AG04450 (cell line): Measurements from ENCODE around the gene SLK. TPM values are rescaled to one million over a fixed set of nuclear protein-coding genes. Genes with fewer than 3 reads are reported as not detected.
A peak's percentile ranks its signal among the peaks of the same experiment; 100 is the strongest.

ENCODE experiments used
- CTCF ChIA-PET: fragments of 300-600, 350-600 bp; formaldehyde crosslinking; extraction: SDS; loops from one replicate; lab custom pipeline; 2022; ENCODE audit warnings: antibody characterized with exemption, inconsistent platforms; lab: Charles Lee
- POLR2A ChIA-PET: fragments of 350-600 bp; formaldehyde crosslinking; extraction: SDS; loops from one replicate; lab custom pipeline; 2021; ENCODE audit warnings: antibody characterized with exemption, inconsistent platforms; lab: Yijun Ruan, JAX
- DNase-seq: peaks from one replicate; pipeline ENCODE4 v3.0.0-alpha.2; 2011; ENCODE audit warnings: low read depth, low spot score
- H3K27ac ChIP-seq: one replicate; pipeline ENCODE4 v1.5.1; 2012; ENCODE audit warnings: low read depth, low read length, control low read depth
- H3K27me3 ChIP-seq: one replicate; pipeline ENCODE4 v1.6.0; 2012; ENCODE audit warnings: low read length; ENCODE audit not compliant: control insufficient read depth, insufficient read depth
- H3K4me3 ChIP-seq: 2 replicates; pipeline ENCODE4 v1.5.1; 2011; ENCODE audit warnings: mild to moderate bottlenecking, low read depth, low read length, control low read depth
- H3K9me3 ChIP-seq: 2 replicates; pipeline ENCODE4 v1.5.1; 2012; ENCODE audit warnings: low read length; ENCODE audit not compliant: control insufficient read depth, insufficient read depth
- polyA plus RNA-seq: library from polyadenylated mRNA; depleted of rRNA; stranded (reverse); fragments of >200 nt; gene quantifications from 2 replicates; pipeline ENCODE4 v1.2.3, GENCODE V29; 2011
- TF ChIP-seq, protein P1 (sequence below): IDR thresholded peaks from 2 replicates; pipeline ENCODE4 v1.5.1; 2011; ENCODE audit warnings: low read depth, low read length, control low read depth, inconsistent platforms

Gene SLK
- polyA plus RNA-seq, 1 experiment, result 16.5 TPM

DNA sequence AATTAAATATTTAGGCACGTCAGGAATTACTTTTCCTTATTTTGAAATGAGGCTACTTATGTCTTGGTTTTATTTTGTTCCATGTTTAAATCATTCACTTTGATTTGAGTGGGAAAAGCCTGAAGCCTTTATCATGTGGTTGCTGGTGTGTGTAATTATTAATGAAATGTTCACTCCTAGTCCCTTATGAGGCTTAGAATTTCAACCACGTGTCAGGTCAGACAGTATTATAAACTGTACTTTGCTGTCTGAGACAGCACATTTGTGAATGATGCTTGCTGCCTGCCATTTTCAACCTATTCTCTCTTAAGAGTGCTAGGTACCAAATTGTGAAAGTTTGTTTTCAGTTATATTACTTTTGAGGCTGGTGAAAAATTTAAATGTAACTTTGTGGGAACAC is 59.8 kb downstream of the SLK start:
- Histone ChIP-seq H3K27ac (no peak overlapping the region), H3K9me3 (no peaks in the 10 kb centered on the region), H3K27me3 (no peaks in the 10 kb centered on the region), H3K4me3 (no peak overlapping the region)
- POLR2A ChIA-PET, result no interaction called here
- TF ChIP-seq, protein P1, sequence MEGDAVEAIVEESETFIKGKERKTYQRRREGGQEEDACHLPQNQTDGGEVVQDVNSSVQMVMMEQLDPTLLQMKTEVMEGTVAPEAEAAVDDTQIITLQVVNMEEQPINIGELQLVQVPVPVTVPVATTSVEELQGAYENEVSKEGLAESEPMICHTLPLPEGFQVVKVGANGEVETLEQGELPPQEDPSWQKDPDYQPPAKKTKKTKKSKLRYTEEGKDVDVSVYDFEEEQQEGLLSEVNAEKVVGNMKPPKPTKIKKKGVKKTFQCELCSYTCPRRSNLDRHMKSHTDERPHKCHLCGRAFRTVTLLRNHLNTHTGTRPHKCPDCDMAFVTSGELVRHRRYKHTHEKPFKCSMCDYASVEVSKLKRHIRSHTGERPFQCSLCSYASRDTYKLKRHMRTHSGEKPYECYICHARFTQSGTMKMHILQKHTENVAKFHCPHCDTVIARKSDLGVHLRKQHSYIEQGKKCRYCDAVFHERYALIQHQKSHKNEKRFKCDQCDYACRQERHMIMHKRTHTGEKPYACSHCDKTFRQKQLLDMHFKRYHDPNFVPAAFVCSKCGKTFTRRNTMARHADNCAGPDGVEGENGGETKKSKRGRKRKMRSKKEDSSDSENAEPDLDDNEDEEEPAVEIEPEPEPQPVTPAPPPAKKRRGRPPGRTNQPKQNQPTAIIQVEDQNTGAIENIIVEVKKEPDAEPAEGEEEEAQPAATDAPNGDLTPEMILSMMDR, result no peak
- no peak for DNase-seq
- CTCF ChIA-PET, result no interaction called here

DNA sequence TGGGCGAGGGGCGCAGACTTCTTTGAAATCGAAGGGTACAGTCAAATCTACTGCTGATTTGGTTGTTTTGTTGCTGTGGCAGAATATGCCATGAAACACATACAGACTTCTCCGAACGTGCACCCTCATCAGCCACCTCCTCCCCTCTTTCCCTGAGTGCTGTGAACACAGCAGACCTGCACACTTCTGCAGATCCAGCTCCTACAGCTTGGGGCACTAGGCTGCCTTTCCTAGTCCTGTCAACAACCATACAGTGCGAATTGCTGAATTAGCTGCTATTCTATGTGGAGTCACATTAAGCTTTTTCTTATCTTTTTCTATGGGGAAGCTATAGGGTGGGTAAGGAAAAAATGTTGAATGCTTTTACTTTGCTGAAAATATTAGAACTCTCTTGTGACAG is 61.2 kb downstream of the SLK start:
- Histone ChIP-seq H3K9me3 (no peaks in the 10 kb centered on the region), H3K27ac (no peak overlapping the region), H3K27me3 (no peaks in the 10 kb centered on the region), H3K4me3 (no peak overlapping the region)
- ChIA-PET POLR2A (no interaction called here), CTCF (interaction anchor here (0.8 to 1.3 kb wide), 5 partner anchors 10 to 140 kb away, joined by 3 to 6 read pairs (median 3); no protein-coding TSS in a partner anchor)
- TF ChIP-seq, protein P1, result peak; percentile 50
- DNase-seq, result no peak

DNA sequence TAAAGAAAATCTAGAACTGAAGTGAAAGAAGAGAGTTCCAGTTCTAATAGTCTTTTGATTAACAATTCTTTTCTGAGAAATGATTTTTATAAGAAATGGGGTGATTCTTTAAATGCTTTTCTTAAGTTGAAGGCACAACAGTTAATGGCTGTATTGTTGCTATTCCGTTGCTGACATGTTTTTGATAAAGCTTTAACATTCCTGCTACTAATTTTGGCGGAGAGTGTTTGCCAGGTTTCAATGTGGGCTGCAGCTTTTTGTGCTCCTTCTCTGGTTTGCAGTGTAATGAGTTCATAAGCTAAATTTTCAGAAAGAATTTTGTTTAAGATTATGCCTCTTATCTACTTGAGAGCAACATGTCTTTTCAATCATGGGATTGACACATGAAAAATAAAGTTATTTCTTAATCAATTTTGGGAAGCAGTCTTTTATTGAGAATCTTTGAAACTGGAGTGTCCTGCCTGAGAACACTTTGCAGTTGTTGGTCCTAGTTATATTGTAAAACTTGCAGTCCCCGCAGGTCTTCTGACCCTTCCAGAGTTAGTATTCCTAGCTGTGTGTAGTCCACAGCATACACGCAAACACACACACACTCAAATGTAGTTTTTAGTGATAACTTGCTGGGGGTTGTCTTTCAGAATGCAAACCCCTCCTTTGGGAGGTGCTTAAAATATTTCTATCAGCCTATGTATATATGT is 62.0 kb downstream of the SLK start:
- Histone ChIP-seq H3K9me3 (no peaks in the 10 kb centered on the region), H3K27me3 (no peaks in the 10 kb centered on the region), H3K27ac (no peak overlapping the region), H3K4me3 (no peak overlapping the region)
- TF ChIP-seq, protein P1, result no peak
- ChIA-PET CTCF (interaction anchor here (0.8 to 1.3 kb wide), 7 partner anchors 11 to 144 kb away, joined by 3 to 6 read pairs (median 3); no protein-coding TSS in a partner anchor), POLR2A (no interaction called here)
- DNase-seq, result no peak

DNA sequence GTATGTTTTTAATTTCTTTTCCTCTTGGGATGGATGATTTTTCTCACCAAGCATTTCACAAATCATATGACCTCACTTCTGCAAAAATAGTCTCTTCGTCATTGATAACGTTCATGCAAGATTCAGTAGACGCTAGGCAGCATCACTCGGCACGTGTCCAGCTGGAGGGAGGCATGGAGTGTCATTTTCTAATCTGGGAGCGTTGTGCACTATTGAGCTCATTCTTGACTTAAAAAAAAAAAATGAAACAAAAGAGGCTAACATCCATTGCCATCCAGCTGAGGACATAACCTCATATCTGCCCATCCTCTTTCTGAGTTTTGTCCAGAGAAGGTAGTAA is 62.6 kb downstream of the SLK start:
- no peaks in the 10 kb centered on the region for H3K27me3 ChIP-seq
- CTCF ChIA-PET, result interaction anchor here (0.8 to 1.3 kb wide), 3 partner anchors 12 to 145 kb away, joined by 3 to 5 read pairs (median 4); no protein-coding TSS in a partner anchor
- TF ChIP-seq, protein P1, result no peak
- no peak for DNase-seq
- H3K4me3 ChIP-seq, result no peak overlapping the region
- H3K9me3 ChIP-seq, result no peaks in the 10 kb centered on the region
- POLR2A ChIA-PET, result no interaction called here
- no peak overlapping the region for H3K27ac ChIP-seq

DNA sequence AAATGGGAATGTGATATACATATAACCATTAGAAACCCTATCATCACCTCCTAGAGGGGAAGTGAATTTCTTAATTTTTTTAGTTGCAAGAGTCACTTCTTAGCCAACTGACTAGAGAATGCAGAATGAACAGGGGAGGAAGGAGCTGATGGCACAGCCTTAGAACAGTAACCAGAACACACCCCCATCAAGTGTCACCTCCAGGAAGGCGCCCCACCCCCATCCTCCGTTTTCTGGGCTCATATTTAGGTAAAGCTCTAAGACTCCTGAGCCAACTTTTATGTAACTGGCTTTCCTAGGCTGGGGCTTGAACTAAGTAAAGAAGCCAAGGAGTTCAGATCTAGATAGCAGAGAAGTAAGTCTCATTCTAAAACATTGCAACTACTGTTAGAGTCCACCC is 64.7 kb downstream of the SLK start:
- H3K27ac ChIP-seq, result no peak overlapping the region
- ChIA-PET CTCF (interaction anchor here (1.0 to 1.2 kb wide), 3 partner anchors 13 to 260 kb away, joined by 3 to 5 read pairs (median 3); no protein-coding TSS in a partner anchor), POLR2A (no interaction called here)
- DNase-seq, result no peak
- H3K4me3 ChIP-seq, result no peak overlapping the region
- no peaks in the 10 kb centered on the region; the same call in 1 of the 2 replicates for H3K9me3 ChIP-seq
- H3K27me3 ChIP-seq, result no peaks in the 10 kb centered on the region
- TF ChIP-seq, protein P1, result no peak
